Activated T-helper 9 cell treated with anti-CD3 and anti-CD28 coated beads, Interleukin-2, amount 50 U/mL, for 16 hours (primary cell): ENCODE results near the gene SPAG16.

Experiments used
- DNase-seq: peaks from one replicate; pipeline ENCODE4 v3.0.0-alpha.2; 2020; ENCODE audit warnings: low read depth

SPAG16 gene

GRCh38 chr2:213284105-213285090 lies at the start of gene SPAG16:
Gene SPAG16, plus strand, starts transcription at chr2:213284464.
- peak; percentile 93 for DNase-seq

GRCh38 chr2:213234641-213235040 lies 49.6 kb upstream of the SPAG16 start:
- DNase-seq = no peak

- DNase-seq = no peak
Observed at GRCh38 chr2:213235741-213236140, 48.5 kb upstream of the SPAG16 start.

- DNase-seq = no peak
Observed at GRCh38 chr2:213237251-213237650, 47.0 kb upstream of the SPAG16 start.

- DNase-seq = no peak
Observed at GRCh38 chr2:213237787-213238186, 46.5 kb upstream of the SPAG16 start.

- DNase-seq = no peak
Observed at GRCh38 chr2:213238753-213239495, 45.3 kb upstream of the SPAG16 start.

- no peak for DNase-seq
Observed at GRCh38 chr2:213241817-213242216, 42.4 kb upstream of the SPAG16 start.

- DNase-seq = no peak
Observed at GRCh38 chr2:213242653-213243052, 41.6 kb upstream of the SPAG16 start.

- no peak for DNase-seq
Observed at GRCh38 chr2:213243189-213244044, 40.8 kb upstream of the SPAG16 start.

GRCh38 chr2:213246497-213247281 lies 37.6 kb upstream of the SPAG16 start:
- peak; percentile 9 for DNase-seq

GRCh38 chr2:213247566-213247965 lies 36.7 kb upstream of the SPAG16 start:
- DNase-seq = no peak

- no peak for DNase-seq
Observed at GRCh38 chr2:213248637-213249036, 35.6 kb upstream of the SPAG16 start.

GRCh38 chr2:213249502-213249901 lies 34.8 kb upstream of the SPAG16 start:
- DNase-seq = no peak

- DNase-seq = no peak
Observed at GRCh38 chr2:213251618-213252017, 32.6 kb upstream of the SPAG16 start.

- no peak for DNase-seq
Observed at GRCh38 chr2:213252206-213252605, 32.1 kb upstream of the SPAG16 start.

GRCh38 chr2:213253162-213253561 lies 31.1 kb upstream of the SPAG16 start:
- no peak for DNase-seq

- DNase-seq = no peak
Observed at GRCh38 chr2:213259266-213259665, 25.0 kb upstream of the SPAG16 start.

- DNase-seq = no peak
Observed at GRCh38 chr2:213261237-213261636, 23.0 kb upstream of the SPAG16 start.

GRCh38 chr2:213261715-213262114 lies 22.5 kb upstream of the SPAG16 start:
- DNase-seq = no peak

- no peak for DNase-seq
Observed at GRCh38 chr2:213265679-213266078, 18.6 kb upstream of the SPAG16 start.

- no peak for DNase-seq
Observed at GRCh38 chr2:213266421-213266820, 17.8 kb upstream of the SPAG16 start.
